Rectal smooth muscle tissue (tissue), 1 donor: ENCODE results near the gene HLA-DQA1.

Source experiments
- H3K27ac ChIP-seq: one replicate; pipeline ENCODE4 v1.7.0; 2013; ENCODE audit warnings: low read depth, low read length, inconsistent platforms
- H3K27me3 ChIP-seq: one replicate; pipeline ENCODE4 v1.7.0; 2013; ENCODE audit warnings: low read length; ENCODE audit not compliant: control insufficient read depth, insufficient read depth
- H3K36me3 ChIP-seq: one replicate; pipeline ENCODE4 v1.7.0; 2013; ENCODE audit warnings: low read length; ENCODE audit not compliant: control insufficient read depth, insufficient read depth
- H3K4me1 ChIP-seq: one replicate; pipeline ENCODE4 v1.7.0; 2013; ENCODE audit warnings: low read length; ENCODE audit not compliant: control insufficient read depth, insufficient read depth
- H3K4me3 ChIP-seq: one replicate; pipeline ENCODE4 v1.7.0; 2013; ENCODE audit warnings: low read length
- H3K9ac ChIP-seq: one replicate; pipeline ENCODE4 v1.7.0; 2013; ENCODE audit warnings: low read length

HLA-DQA1 gene

DNA sequence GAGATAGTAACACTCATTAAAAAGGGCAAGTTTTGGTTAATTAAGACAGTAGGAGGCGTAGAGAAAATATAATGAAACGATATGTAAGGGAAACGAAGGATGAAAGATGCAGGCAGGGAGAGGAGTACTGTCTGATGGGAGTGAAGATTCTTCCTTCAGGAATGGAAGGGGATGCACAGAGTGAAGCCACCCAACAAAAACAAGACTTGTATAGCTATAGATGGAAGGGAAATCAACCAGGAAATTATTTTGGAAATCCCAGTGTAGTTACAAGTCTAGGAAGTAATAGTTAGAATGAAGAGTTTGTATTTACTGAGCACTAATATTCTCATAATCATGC lies 27.8 kb upstream of the HLA-DQA1 start:
- Histone ChIP-seq H3K4me3 (no peak overlapping the region), H3K27ac (peak overlapping the region; percentile 14), H3K4me1 (no peaks in the 10 kb centered on the region), H3K36me3 (no peaks in the 10 kb centered on the region), H3K27me3 (no peaks in the 10 kb centered on the region), H3K9ac (no peak overlapping the region)

DNA sequence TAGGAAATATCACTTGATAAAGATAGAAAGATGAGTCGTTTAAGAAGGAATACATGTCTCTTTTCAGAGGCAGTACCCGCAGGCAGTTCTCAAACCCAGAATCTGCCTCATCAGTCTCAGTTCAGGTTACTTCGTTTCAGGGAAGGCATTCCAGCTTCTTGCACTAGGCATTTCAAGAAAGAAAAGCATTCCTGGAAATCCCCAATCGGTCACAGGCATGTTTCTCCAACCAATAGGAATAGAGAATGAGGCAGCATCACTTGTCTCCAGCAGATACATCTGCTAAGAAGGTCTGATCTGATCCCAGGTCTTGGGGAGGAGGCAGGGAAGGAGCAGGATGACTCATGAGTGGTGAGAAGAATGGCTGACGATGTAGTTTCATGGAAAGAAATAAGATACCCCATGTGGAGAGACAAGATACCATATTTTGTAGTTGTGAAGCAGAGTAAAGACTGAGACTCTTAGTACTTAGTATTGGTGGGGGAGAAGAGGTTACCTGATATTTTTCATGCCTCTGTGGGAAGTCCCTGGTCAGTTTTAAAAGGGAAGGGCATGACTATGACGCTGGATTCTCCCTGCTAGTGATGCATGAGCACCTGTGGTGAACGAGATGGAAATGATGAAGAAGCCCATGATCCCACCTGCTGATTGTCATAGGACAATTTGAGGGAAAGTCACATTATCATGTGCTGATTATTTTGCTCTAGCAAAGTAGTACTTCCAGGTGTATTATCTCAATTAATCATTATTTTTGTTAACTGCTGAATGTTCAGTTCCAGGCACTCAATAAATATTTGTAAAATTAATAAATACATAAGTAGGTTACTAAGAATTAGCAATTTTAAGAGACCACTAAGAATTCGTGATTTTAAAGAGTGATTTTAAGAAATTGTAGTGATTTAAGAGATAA lies 27.2 kb upstream of the HLA-DQA1 start:
- no peak overlapping the region for H3K9ac ChIP-seq
- H3K36me3 ChIP-seq = no peaks in the 10 kb centered on the region
- no peaks in the 10 kb centered on the region for H3K27me3 ChIP-seq
- H3K4me1 ChIP-seq = no peaks in the 10 kb centered on the region
- H3K27ac ChIP-seq = peak overlapping the region; percentile 52
- no peak overlapping the region for H3K4me3 ChIP-seq

DNA sequence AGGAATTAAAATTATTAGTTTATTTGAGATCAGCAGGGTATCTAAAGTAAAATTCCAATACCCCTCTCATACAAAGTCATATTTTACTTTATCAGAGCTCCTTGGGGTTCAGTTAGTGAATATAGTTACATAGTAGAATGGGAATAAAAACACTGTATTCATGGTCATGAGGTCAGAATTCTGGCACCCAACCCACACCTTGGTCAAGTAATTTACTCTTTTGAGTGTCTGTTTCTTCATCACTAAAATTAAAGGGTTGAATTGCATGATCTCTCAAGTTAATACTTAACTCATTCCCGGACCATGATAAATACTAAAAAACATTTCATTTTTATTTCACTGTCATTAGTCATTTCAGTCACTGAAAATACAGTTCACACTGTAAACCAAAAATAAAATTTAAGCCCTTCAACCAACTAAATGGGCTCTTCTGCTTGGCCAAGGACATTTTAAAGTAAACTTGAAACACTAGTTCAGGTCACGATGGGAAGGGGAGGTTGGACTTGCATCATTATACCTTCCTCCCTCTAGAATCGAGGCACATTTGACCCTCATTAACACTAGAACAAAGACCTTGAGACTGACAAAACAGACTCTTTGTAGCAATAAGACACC lies 26.4 kb upstream of the HLA-DQA1 start:
- H3K4me3 ChIP-seq = no peak overlapping the region
- H3K27ac ChIP-seq = no peak overlapping the region
- H3K27me3 ChIP-seq = no peaks in the 10 kb centered on the region
- no peaks in the 10 kb centered on the region for H3K4me1 ChIP-seq
- H3K36me3 ChIP-seq = no peaks in the 10 kb centered on the region
- H3K9ac ChIP-seq = no peak overlapping the region

DNA sequence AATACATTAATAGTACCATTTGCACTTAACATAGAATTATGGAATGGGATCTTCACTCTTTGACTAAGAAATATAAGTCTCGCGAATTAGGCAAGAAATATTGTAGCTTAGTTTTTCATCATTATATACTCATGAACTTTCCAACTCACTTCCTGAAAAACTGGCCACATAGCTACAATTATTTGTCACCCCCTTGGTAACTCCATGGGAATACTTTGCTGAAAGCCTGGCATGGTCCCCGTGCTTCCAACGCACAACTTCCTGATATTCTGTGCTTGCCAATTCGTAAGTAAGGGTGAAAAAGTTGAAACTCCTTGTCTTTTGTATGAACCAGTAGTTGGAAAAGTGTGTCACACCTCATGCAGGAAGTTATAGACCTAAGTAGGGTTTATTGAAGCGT lies 23.7 kb upstream of the HLA-DQA1 start:
- Histone ChIP-seq H3K27ac (no peak overlapping the region), H3K4me3 (no peak overlapping the region), H3K9ac (no peak overlapping the region)

DNA sequence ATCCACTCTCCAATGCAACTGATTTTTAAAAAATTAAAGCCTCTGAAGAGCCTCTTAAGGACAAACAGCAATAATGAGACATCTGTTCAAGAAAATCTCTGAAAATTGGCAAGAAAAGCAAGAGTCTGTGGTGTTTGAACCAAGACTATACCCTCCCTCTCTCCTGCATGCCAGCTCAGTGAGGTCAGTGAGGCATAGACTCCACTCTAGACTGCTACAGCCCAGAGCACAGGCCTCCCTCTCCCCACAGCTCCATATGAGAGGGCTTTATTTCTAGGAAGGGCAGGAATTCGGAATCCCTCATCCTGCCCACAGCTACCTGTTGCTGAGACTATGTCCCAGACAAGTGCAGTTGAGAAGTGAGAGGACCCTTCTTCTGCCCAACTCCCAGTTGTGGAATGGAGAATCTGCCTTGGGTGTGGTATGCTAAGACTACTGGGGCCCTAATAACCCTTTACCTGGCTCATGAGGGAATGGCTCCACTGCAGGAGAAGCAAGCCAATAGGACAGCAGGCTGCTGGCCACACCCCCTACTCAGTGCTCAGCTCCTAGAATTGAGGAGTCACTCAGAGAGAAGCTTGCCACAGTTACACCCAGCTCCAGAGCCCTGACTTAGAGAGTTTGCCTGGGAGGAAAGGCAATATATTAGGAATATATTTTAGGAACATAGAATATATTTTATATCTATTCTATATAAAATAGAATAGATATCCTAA lies 22.7 kb upstream of the HLA-DQA1 start:
- Histone ChIP-seq H3K27ac (no peak overlapping the region), H3K27me3 (no peaks in the 10 kb centered on the region), H3K4me1 (no peaks in the 10 kb centered on the region), H3K9ac (no peak overlapping the region), H3K4me3 (no peak overlapping the region), H3K36me3 (no peaks in the 10 kb centered on the region)

More for the DNA sequence above, 23.7 kb upstream of the HLA-DQA1 start:
- no peaks in the 10 kb centered on the region for H3K4me1 ChIP-seq
- no peaks in the 10 kb centered on the region for H3K36me3 ChIP-seq
- H3K27me3 ChIP-seq = no peaks in the 10 kb centered on the region

DNA sequence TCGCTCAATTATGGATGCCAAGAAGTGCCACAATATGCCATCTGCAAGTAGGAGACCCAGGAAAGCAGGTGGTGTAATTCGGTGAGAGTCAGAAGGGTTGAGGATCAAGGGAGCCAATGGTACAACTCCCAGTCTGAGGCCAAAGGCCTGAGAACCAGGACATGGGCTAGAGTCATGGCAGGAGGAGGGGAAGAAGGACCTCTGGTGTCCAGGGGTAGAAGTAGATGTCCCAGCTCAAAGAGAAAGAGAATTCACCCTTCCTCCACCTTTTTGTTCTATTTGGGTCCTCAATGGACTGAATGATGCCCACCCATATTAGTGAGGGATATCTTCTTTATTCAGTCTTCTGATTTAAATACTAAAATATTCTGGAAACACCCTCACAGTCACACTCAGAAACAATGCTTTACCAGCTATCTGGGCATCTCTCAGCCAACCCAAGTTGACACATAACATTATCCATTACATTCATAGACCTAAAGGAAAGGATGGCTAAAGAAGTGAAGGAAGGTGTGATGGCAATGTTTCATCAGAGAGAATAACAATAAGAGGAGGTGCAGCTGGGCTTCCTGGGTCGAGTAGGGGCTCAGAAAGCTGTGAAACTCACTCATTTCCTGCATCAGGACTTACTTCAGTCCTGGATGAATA lies 21.2 kb upstream of the HLA-DQA1 start:
- Histone ChIP-seq H3K27me3 (no peaks in the 10 kb centered on the region), H3K4me3 (no peak overlapping the region), H3K4me1 (no peaks in the 10 kb centered on the region), H3K27ac (no peak overlapping the region), H3K9ac (no peak overlapping the region), H3K36me3 (no peaks in the 10 kb centered on the region)

DNA sequence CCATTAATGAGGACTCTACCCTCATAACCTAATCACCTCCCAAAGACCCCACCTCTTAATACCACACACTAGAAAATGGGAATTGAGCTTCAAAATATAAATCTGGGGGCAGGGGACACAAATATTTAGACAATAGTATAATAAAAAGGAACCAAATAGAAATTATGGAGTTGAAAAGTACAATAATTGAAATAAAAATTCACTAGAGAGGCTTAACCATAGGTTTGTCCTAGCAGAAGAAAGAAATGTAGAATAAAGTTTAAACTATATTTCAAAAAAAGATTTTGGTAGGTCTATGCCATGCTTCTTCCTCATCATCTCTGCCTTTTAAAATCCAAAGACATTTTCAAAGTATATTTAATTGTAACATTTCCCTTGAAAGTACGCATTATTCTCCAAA lies 19.5 kb upstream of the HLA-DQA1 start:
- H3K27ac ChIP-seq = no peak overlapping the region
- H3K36me3 ChIP-seq = no peaks in the 10 kb centered on the region
- H3K27me3 ChIP-seq = no peaks in the 10 kb centered on the region
- no peak overlapping the region for H3K9ac ChIP-seq
- H3K4me1 ChIP-seq = no peaks in the 10 kb centered on the region
- H3K4me3 ChIP-seq = no peak overlapping the region

DNA sequence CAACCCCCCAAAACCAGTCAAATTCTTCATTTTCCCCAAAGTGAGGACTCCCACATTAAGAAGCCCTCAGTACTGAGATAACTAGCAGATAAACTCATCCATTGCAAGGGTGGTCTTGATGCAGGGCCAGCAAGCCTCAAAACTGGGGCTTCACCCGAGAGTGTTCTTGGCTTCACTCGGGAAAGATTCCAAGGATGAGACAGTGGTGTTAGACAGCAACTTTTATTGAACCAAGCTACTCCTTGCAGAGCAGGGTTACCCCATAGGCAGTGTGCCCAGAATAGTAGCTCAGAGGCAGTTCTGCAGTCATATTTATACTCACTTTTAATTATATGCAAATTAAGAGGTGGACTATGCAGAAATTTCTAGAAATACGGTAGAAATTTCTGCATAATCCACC lies 15.8 kb upstream of the HLA-DQA1 start:
- no peaks in the 10 kb centered on the region for H3K36me3 ChIP-seq
- H3K27me3 ChIP-seq = no peaks in the 10 kb centered on the region
- H3K9ac ChIP-seq = no peak overlapping the region
- H3K4me3 ChIP-seq = no peak overlapping the region
- H3K27ac ChIP-seq = no peak overlapping the region
- H3K4me1 ChIP-seq = no peaks in the 10 kb centered on the region

DNA sequence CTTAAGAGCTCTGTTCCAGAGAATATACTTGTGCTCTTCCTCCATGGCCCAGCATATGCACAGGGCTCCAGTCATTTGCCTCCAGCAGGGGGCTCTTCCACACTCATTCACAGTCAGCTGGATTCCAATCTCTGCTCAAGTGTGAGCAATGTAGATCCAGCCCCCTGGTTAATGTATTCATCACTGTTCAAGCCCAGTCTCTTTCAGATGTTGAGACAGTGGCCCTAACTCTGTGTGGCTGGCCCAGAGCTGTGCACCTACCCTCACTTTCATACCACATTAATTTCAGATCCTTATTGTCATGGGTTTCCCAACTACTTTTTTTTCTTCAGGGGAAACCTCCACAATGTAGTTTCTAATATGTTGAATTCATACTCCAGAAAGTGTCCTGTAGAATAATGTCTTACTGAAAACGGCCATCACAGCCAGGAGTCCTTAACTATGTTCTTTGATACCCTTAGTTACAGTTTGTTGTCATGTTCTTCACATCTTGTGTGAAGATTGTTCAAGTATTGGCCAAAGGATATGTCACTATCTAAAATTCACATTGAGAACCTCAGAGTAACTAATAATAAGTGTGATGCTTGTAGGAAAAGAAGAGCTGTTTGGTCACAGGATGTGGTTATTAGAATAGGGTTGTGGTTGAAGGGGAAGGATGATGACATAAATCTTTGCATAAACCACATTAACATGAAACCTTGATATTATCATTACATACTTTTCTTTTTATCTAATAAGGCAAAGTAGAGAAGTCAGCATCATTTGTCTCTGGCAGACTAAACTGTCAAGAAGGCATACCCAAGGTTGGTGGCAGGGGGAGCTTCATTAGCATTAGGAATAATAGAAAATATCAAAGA lies 14.4 kb upstream of the HLA-DQA1 start:
- H3K4me1 ChIP-seq = no peaks in the 10 kb centered on the region
- H3K4me3 ChIP-seq = no peak overlapping the region
- no peak overlapping the region for H3K9ac ChIP-seq
- no peaks in the 10 kb centered on the region for H3K36me3 ChIP-seq
- no peaks in the 10 kb centered on the region for H3K27me3 ChIP-seq
- no peak overlapping the region for H3K27ac ChIP-seq

DNA sequence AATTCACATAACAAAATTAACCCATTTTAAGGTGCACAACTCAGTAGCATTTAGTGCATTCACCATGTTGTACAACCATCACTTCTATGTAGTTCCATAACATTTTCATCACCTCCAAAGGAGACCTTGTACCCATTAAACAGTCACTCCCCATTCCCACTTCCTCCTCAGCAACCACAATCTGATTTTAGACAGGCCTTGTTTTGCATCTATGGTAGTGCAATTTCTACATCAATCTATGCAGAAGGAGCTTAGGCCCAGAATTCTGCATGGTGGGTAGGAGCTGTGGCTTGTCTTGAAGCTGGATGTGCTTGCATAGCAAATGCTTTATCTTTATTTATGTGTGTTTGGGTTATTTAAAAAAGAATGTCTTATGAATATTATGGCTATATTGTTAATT lies 13.5 kb upstream of the HLA-DQA1 start:
- H3K9ac ChIP-seq = no peak overlapping the region
- no peaks in the 10 kb centered on the region for H3K4me1 ChIP-seq
- H3K36me3 ChIP-seq = no peaks in the 10 kb centered on the region
- H3K27ac ChIP-seq = no peak overlapping the region
- no peak overlapping the region for H3K4me3 ChIP-seq
- no peaks in the 10 kb centered on the region for H3K27me3 ChIP-seq

DNA sequence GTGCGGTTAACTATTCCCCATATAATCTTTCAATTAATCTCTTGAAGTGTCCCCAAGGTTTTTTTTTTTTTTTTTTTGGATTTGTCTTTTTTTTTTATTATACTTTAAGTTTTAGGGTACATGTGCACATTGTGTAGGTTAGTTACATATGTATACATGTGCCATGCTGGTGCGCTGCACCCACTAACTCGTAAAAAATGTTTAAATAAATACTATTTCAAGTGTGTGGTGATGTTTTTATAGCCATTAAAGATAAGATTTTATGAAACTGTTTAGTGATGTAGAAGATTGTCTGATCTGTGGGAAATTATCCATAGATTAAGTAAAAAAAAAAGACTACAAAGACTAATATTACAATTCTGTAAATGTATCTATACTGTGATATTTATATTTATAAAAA lies 12.6 kb upstream of the HLA-DQA1 start:
- H3K27ac ChIP-seq = no peak overlapping the region
- H3K4me3 ChIP-seq = no peak overlapping the region
- no peaks in the 10 kb centered on the region for H3K36me3 ChIP-seq
- no peaks in the 10 kb centered on the region for H3K27me3 ChIP-seq
- no peak overlapping the region for H3K9ac ChIP-seq
- no peaks in the 10 kb centered on the region for H3K4me1 ChIP-seq
